CD14-positive monocyte (primary cell): ENCODE results near the gene ULBP2. TPM values are rescaled to one million over a fixed set of nuclear protein-coding genes. Genes with fewer than 3 reads are reported as not detected.

Experiments used
- DNase-seq, 3 donors: peaks; one replicate each; pipeline ENCODE4 v3.0.0-alpha.2; 2011 to 2022
- H2AFZ ChIP-seq: 2 replicates; pipeline ENCODE4 v1.6.0; 2012; ENCODE audit warnings: mild to moderate bottlenecking, low read depth, low read length, inconsistent platforms; ENCODE audit not compliant: insufficient read depth, poor library complexity, severe bottlenecking
- H3K27ac ChIP-seq, 2 donors: 1 replicate in 1 of 2; 2 replicates in 1 of 2; pipeline ENCODE4 v1.5.1; 2012 to 2013; ENCODE audit warnings: low read length in 2 of 2, control low read depth in 1 of 2, inconsistent platforms in 1 of 2, low read depth in 1 of 2, mild to moderate bottlenecking in 1 of 2
- H3K27me3 ChIP-seq, 2 donors: one replicate each; pipeline versions ENCODE4 v1.6.0 to v1.6.1; 2011 to 2013; ENCODE audit warnings: low read length in 2 of 2; ENCODE audit not compliant: control insufficient read depth in 2 of 2, insufficient read depth in 2 of 2
- H3K36me3 ChIP-seq, 2 donors: replicated peaks in 1 of 2; 1 replicate in 1 of 2; 2 replicates in 1 of 2; pipeline versions ENCODE4 v1.5.1 to v1.6.1; 2012 to 2013; ENCODE audit warnings: low read length in 2 of 2, control low read depth in 1 of 2, inconsistent platforms in 1 of 2, mild to moderate bottlenecking in 1 of 2; ENCODE audit not compliant: insufficient read depth in 2 of 2, control insufficient read depth in 1 of 2
- H3K4me1 ChIP-seq, 2 donors: 1 replicate in 1 of 2; 2 replicates in 1 of 2; pipeline versions ENCODE4 v1.5.1 to v1.6.1; 2012 to 2013; ENCODE audit warnings: low read length in 2 of 2, control low read depth in 1 of 2, inconsistent platforms in 1 of 2, mild to moderate bottlenecking in 1 of 2, moderate library complexity in 1 of 2; ENCODE audit not compliant: insufficient read depth in 2 of 2, control insufficient read depth in 1 of 2
- H3K4me2 ChIP-seq: replicated peaks from 2 replicates; pipeline ENCODE3; 2012; ENCODE audit warnings: low read length, moderate library complexity, mild to moderate bottlenecking; ENCODE audit not compliant: poor library complexity, severe bottlenecking; ENCODE audit errors: extremely low read depth
- H3K4me3 ChIP-seq, 3 experiments: fragments of 200-600 bp in 1 of 3; sonication (generic) in 1 of 3; replicated peaks in 1 of 3; 1 replicate in 2 of 3; 2 replicates in 1 of 3; pipeline ENCODE4 v1.5.1; 2011 to 2013; ENCODE audit warnings: low read length in 3 of 3, mild to moderate bottlenecking in 3 of 3, control low read depth in 2 of 3, low read depth in 2 of 3, inconsistent platforms in 1 of 3, moderate library complexity in 1 of 3
- H3K79me2 ChIP-seq: 2 replicates; pipeline ENCODE4 v1.6.0; 2012; ENCODE audit warnings: mild to moderate bottlenecking, control low read depth, inconsistent platforms, low read length, moderate library complexity; ENCODE audit not compliant: insufficient read depth
- H3K9ac ChIP-seq: 2 replicates; pipeline ENCODE4 v1.6.0; 2017; ENCODE audit warnings: low read length, mild to moderate bottlenecking; ENCODE audit not compliant: insufficient read depth, poor library complexity, severe bottlenecking
- H3K9me3 ChIP-seq, 2 donors: replicated peaks in 1 of 2; 1 replicate in 1 of 2; 2 replicates in 1 of 2; pipeline versions ENCODE4 v1.5.1 to v1.6.1; 2012 to 2013; ENCODE audit warnings: low read length in 2 of 2, control low read depth in 1 of 2; ENCODE audit not compliant: control insufficient read depth in 1 of 2, insufficient read depth in 1 of 2
- H4K20me1 ChIP-seq: 2 replicates; pipeline ENCODE4 v1.6.0; 2012; ENCODE audit warnings: mild to moderate bottlenecking, low read length, control low read depth, moderate library complexity; ENCODE audit not compliant: insufficient read depth
- H3K27ac Mint-ChIP-seq, 7 donors: one replicate each; pipeline ENCODE4 v1.8.0; 2020; ENCODE audit warnings: mild to moderate bottlenecking in 7 of 7, mixed read lengths in 7 of 7, moderate library complexity in 6 of 7, inconsistent platforms in 2 of 7
- H3K27me3 Mint-ChIP-seq, 3 donors: one replicate each; pipeline ENCODE4 v1.8.0; 2021 to 2022; ENCODE audit warnings: low read depth in 3 of 3, mild to moderate bottlenecking in 3 of 3, mixed read lengths in 3 of 3, moderate library complexity in 3 of 3, inconsistent platforms in 1 of 3
- H3K36me3 Mint-ChIP-seq, 2 donors: one replicate each; pipeline ENCODE4 v1.8.0; 2020; ENCODE audit warnings: mixed read lengths in 2 of 2, inconsistent platforms in 1 of 2, mild to moderate bottlenecking in 1 of 2
- H3K4me1 Mint-ChIP-seq: one replicate; pipeline ENCODE4 v1.8.0; 2020; ENCODE audit warnings: mild to moderate bottlenecking, mixed read lengths
- H3K4me3 Mint-ChIP-seq, 2 donors: one replicate each; pipeline ENCODE4 v1.8.0; 2020; ENCODE audit warnings: mild to moderate bottlenecking in 2 of 2, mixed read lengths in 2 of 2, moderate library complexity in 1 of 2
- H3K9me3 Mint-ChIP-seq, 7 donors: one replicate each; pipeline ENCODE4 v1.8.0; 2020 to 2022; ENCODE audit warnings: mixed read lengths in 7 of 7, mild to moderate bottlenecking in 6 of 7, moderate library complexity in 6 of 7, inconsistent platforms in 2 of 7
- WGBS: methylation state at CpG from one replicate; pipeline ENCODE4 v1.1.5; 2013; ENCODE audit warnings: missing lambda C conversion rate; ENCODE audit not compliant: insufficient coverage; 5-methylcytosine and 5-hydroxymethylcytosine counted together
- intact Hi-C, 2 donors: fragments of 100-400 bp; cut with micrococcal nuclease; formaldehyde crosslinking; loops; one replicate each; pipeline versions ENCODE4 v1.15.0 to v1.15.1; 2023
- polyA plus RNA-seq, 3 donors: library from polyadenylated mRNA; depleted of rRNA in 1 of 3; unstranded in 2 of 3; stranded (reverse) in 1 of 3; fragments of 300-500 nt in 2 of 3; fragments of >200 nt in 1 of 3; fragmentation: Illumina TruSeq in 2 of 3; gene quantifications; 1 replicate in 2 of 3; 2 replicates in 1 of 3; pipeline ENCODE4 v1.2.3, GENCODE V29; 2012 to 2021
- TF ChIP-seq, protein P1 (sequence below): fragments of 200-600 bp; IDR thresholded peaks from one replicate; pipeline ENCODE4 v1.8.0; 2022; ENCODE audit warnings: antibody characterized with exemption, mild to moderate bottlenecking

Gene ULBP2
- polyA plus RNA-seq, 3 donors, result 0.31 to 0.49 TPM; not detected in 1

DNA sequence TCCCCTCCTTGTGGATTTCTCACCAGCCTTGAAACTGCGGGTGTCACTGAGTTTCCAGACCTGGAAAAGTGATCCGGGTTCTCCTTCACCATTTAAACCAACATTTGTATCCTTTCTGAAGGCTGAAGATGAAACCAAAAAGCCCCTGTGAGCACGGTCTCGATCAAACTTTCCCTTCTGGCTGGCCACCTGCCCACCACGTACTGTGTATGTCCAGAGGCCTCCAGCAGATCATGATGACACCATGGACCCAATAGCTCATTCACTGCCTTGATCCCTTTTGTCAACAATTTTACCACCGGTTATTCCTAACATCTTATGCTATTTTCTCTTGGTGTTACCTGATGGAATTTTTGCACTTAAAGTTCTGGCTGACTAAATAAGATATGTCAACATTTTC, 37.5 kb downstream of the ULBP2 start:
- intact Hi-C loops, result no loop called here
- peak overlapping the region in 1 of 2 donors; percentile 53 for H3K4me3 Mint-ChIP-seq
- no peak overlapping the region for H2AFZ ChIP-seq
- no peaks in the 10 kb centered on the region for H3K36me3 ChIP-seq
- WGBS, result 77% methylated on average over 5 of the region's 6 CpGs
- H3K4me1 ChIP-seq, result no peaks in the 10 kb centered on the region
- DNase-seq, result no peak
- peaks cover 17 to 72% of the 10 kb centered on the region in 2 donors for H3K27me3 ChIP-seq
- TF ChIP-seq, protein P1, sequence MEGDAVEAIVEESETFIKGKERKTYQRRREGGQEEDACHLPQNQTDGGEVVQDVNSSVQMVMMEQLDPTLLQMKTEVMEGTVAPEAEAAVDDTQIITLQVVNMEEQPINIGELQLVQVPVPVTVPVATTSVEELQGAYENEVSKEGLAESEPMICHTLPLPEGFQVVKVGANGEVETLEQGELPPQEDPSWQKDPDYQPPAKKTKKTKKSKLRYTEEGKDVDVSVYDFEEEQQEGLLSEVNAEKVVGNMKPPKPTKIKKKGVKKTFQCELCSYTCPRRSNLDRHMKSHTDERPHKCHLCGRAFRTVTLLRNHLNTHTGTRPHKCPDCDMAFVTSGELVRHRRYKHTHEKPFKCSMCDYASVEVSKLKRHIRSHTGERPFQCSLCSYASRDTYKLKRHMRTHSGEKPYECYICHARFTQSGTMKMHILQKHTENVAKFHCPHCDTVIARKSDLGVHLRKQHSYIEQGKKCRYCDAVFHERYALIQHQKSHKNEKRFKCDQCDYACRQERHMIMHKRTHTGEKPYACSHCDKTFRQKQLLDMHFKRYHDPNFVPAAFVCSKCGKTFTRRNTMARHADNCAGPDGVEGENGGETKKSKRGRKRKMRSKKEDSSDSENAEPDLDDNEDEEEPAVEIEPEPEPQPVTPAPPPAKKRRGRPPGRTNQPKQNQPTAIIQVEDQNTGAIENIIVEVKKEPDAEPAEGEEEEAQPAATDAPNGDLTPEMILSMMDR, result no peak
- peaks cover 0 to 3% of the 10 kb centered on the region in 2 donors for H3K9me3 ChIP-seq
- no peaks in the 10 kb centered on the region for H3K4me1 Mint-ChIP-seq
- no peaks in the 10 kb centered on the region for H3K79me2 ChIP-seq
- H3K9me3 Mint-ChIP-seq, result peaks cover 0 to 21% (median 5%) of the 10 kb centered on the region in 7 donors
- H3K4me2 ChIP-seq, result no peak overlapping the region
- peaks cover 57 to 94% (median 71%) of the 10 kb centered on the region in 3 donors for H3K27me3 Mint-ChIP-seq
- no peak overlapping the region for H3K4me3 ChIP-seq
- H3K27ac ChIP-seq, result no peak overlapping the region
- H3K27ac Mint-ChIP-seq, result no peak overlapping the region
- H4K20me1 ChIP-seq, result no peaks in the 10 kb centered on the region
- H3K36me3 Mint-ChIP-seq, result no peaks in the 10 kb centered on the region
- no peak overlapping the region for H3K9ac ChIP-seq

DNA sequence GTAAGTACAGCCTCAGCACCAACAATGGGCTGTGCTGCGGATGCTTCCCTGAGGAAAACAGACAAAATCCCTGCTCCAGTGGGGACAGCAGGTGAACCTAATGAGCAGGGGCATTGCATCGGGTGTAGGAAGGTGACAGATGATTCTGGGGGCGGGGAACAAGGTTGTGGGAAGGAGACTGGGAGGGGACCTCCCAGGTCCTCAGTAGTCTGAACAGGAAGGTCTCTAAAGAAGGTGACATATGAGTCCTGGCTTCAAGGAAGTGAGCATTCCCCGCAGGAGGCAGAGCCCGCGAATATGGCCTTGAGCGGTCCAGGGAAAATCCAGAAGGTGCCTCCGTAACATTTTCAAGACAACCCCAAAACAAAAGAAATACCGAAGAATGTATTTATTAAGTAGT, 41.3 kb downstream of the ULBP2 start:
- peaks cover 52 to 89% of the 10 kb centered on the region in 2 donors for H3K27me3 ChIP-seq
- no peaks in the 10 kb centered on the region for H3K4me1 Mint-ChIP-seq
- peaks cover 78 to 97% (median 91%) of the 10 kb centered on the region in 3 donors for H3K27me3 Mint-ChIP-seq
- no peaks in the 10 kb centered on the region for H4K20me1 ChIP-seq
- DNase-seq, result no peak
- intact Hi-C loops, result no loop called here
- WGBS, result 13% methylated on average over 3 of the region's 9 CpGs
- H3K27ac Mint-ChIP-seq, result peak overlapping the region in 2 of 7 donors; percentile 4 to 72
- peak overlapping the region in 1 of 2 donors; percentile 54 for H3K4me3 Mint-ChIP-seq
- no peak overlapping the region for H3K4me3 ChIP-seq
- no peak overlapping the region for H3K27ac ChIP-seq
- H2AFZ ChIP-seq, result no peak overlapping the region
- H3K79me2 ChIP-seq, result no peaks in the 10 kb centered on the region
- H3K4me1 ChIP-seq, result no peaks in the 10 kb centered on the region
- H3K9me3 ChIP-seq, result peaks cover 3 to 15% of the 10 kb centered on the region in 2 donors
- H3K9ac ChIP-seq, result no peak overlapping the region
- TF ChIP-seq, protein P1, result no peak
- peaks cover 2 to 43% (median 16%) of the 10 kb centered on the region in 7 donors for H3K9me3 Mint-ChIP-seq
- H3K36me3 Mint-ChIP-seq, result peaks cover 0 to 6% of the 10 kb centered on the region in 2 donors
- no peaks in the 10 kb centered on the region for H3K36me3 ChIP-seq
- no peak overlapping the region for H3K4me2 ChIP-seq
